Astrocyte of the spinal cord (primary cell): ENCODE results near the gene FTCD.
A peak's percentile ranks its signal among the peaks of the same experiment; 100 is the strongest.

Source experiments
- DNase-seq: peaks from one replicate; pipeline ENCODE4 v3.0.0; 2011; ENCODE audit warnings: low read depth, low spot score
- H3K4me3 ChIP-seq: 2 replicates; pipeline ENCODE4 v1.5.1; 2011; ENCODE audit warnings: low read depth, mild to moderate bottlenecking, low read length, moderate library complexity
- CTCF ChIP-seq: IDR thresholded peaks from 2 replicates; pipeline ENCODE4 v1.5.1; 2012; ENCODE audit warnings: low read depth, mild to moderate bottlenecking, low read length, inconsistent platforms
- in situ Hi-C: cut with HindIII; loops from 2 replicates; pipeline ENCODE4 v1.10.0; 2017; ENCODE audit warnings: low sequenced_read_pairs

The FTCD gene

GRCh38 chr21:46154955-46155513, 345 bp downstream of the FTCD start:
- TF ChIP-seq CTCF = no peak
- in situ Hi-C loops = no loop called here
- no peak for DNase-seq
- H3K4me3 ChIP-seq = no peak overlapping the region

GRCh38 chr21:46154155-46154954, 1.0 kb downstream of the FTCD start:
- in situ Hi-C loops = no loop called here
- H3K4me3 ChIP-seq = no peak overlapping the region
- no peak for TF ChIP-seq CTCF
- DNase-seq = no peak

- peak; percentile 89 for TF ChIP-seq CTCF
- in situ Hi-C loops = no loop called here
- no peak overlapping the region for H3K4me3 ChIP-seq
- no peak for DNase-seq
Observed at GRCh38 chr21:46153247-46154154, 1.9 kb downstream of the FTCD start.

- H3K4me3 ChIP-seq = no peak overlapping the region
- no peak for TF ChIP-seq CTCF
- in situ Hi-C loops = no loop called here
- DNase-seq = no peak
Observed at GRCh38 chr21:46152927-46153246, 2.5 kb downstream of the FTCD start.

- H3K4me3 ChIP-seq = no peak overlapping the region
- no peak for DNase-seq
- no peak for TF ChIP-seq CTCF
- in situ Hi-C loops = no loop called here
Observed at GRCh38 chr21:46151989-46152926, 3.1 kb downstream of the FTCD start.
